ENCODE measurements around the gene PCGF2.
"Not testable (repeated sequence)": the region's sequence is repeated elsewhere in the genome, so short reads cannot be mapped to it uniquely, and the experiment has no call there.

The PCGF2 gene

DNA sequence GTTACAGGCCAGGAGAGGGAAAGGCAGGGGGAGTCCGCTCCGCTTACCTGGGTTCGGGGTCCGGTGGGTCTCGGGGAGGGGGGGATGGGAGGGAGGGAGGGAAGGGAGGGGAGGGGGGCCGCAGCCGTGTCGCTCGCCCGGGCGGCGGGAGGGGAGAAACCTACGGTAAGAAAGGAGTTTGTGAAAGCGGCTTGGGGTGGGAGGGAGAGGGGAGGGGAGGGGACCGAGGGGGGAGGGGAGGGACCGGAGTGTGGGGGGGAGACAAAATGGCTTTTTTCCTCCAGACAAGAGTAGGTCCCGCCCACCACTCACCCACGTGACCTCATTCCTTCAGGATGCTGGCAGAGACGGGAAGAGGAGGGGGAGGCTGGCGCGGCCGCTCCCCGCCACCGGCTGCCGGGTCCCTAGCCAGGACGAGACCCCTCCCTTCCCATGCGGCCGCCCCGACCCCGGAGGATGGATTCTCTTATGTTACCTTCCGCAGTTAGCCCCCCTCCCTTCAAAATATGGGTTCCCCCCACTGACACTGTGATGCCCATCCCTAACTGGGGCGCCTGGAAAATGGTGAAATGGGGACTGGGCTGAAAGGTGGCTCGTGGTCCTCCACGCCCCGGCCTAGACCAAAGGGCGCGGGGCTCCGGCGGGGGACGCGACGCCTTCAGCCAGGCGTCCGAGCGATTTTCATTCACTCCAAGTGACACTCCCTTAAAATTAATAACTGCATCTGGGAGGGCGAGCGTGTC, at the start of gene PCGF2:
PCGF2 (minus strand) TSS at position 188 of the 743 bp plus-strand sequence. CDS start 7,934 bp downstream, outside the sequence.
- peak; percentile 96 for DNase-seq

- no peak for DNase-seq
Observed at GRCh38 chr17:38797828-38798227, 49.7 kb upstream of the PCGF2 start.

DNA sequence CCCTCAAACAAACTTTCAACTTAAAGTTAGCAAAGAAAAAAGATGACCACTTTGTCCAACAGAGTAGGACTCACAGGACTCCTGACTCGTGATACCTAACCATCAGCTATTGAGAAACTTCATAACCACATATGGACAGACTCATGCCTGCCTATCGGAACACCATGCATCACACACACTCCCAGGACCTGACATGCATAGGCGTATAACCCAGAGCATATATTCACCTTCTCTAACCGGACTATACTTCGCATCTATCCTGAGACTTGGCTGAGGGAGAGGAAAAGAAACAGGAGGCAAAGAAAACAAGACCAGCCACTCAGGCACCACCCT, 49.0 kb upstream of the PCGF2 start:
- DNase-seq, result no peak

GRCh38 chr17:38796451-38797157, 48.5 kb upstream of the PCGF2 start:
- no peak for DNase-seq

DNA sequence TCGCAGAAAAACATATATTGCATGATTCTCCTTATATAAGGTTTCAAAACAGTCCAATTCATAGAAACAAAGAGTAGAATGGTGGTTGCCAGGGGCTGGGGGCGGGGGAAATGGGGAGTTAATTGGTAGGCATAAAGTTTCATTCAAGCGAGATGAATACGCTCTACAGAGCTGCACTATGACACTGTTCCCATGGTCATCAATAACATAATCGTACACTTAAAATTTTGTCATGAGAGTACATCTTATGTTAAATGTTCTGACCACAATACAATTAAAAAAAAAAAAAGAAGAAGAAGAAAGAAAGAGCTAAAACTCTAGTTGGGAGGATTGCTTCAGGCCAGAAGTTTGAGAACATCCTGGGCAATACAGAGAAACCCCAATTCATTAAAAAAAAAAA, 46.1 kb upstream of the PCGF2 start:
- DNase-seq, result no peak

DNA sequence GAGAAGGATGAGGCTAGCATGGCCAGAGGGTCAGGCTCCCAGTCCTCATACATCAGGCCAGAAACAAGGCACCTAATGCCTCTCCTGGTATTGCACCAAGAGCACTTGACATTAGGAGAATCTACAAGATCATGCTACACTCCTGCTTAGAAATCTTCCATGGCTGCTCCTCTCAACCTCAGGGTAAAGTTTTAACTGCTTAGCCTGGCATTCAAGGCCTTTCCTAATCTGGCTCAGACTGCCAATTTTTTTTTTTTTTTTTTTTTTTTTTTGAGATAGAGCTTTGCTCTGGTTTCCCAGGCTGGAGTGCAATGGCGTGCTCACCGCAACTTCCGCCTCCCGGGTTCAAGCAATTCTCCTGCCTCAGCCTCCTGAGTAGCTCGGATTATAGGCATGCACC, 43.0 kb upstream of the PCGF2 start:
- no peak for DNase-seq

- not testable (repeated sequence) for DNase-seq
Observed at GRCh38 chr17:38790148-38790707, 42.1 kb upstream of the PCGF2 start.

GRCh38 chr17:38789185-38789584, 41.0 kb upstream of the PCGF2 start:
- DNase-seq, result no peak

DNA sequence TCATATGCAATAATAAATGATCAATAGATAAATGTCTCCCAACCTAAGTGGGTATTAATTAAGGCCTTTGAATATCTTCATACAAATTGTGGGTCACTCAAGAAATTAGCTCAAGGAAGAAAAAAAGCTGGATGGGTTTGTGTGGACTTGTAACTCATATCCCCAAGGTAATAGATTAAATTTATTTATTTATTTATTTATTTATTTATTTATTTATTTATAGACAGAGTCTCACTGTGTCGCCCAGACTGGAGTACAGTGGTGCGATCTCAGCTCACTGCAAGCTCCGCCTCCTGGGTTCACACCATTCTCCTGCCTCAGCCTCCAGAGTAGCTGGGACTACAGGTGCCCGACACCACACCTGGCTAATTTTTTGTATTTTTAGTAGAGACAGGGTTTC, 39.9 kb upstream of the PCGF2 start:
- DNase-seq, result not testable (repeated sequence)

DNA sequence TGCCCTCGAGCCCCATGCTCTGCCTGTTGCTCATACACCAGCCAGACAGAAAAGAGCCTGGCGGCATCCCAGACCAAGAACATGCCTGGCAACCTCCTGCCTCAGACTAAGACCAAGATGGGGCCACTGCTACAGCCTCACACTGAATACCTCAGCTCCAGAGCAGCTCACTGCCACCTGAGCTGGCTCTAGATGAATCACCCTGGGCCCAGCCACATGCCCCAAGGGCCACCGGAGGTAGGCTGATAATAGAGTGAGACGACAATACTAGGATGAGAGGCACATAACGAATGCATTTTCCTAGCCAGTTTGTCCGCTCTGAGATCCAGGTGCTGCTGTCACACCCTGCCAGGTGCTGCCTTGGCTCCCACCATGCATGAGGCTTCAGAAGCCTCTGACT, 38.2 kb upstream of the PCGF2 start:
- DNase-seq, result no peak

- no peak for DNase-seq
Observed at GRCh38 chr17:38783227-38783626, 35.1 kb upstream of the PCGF2 start.

DNA sequence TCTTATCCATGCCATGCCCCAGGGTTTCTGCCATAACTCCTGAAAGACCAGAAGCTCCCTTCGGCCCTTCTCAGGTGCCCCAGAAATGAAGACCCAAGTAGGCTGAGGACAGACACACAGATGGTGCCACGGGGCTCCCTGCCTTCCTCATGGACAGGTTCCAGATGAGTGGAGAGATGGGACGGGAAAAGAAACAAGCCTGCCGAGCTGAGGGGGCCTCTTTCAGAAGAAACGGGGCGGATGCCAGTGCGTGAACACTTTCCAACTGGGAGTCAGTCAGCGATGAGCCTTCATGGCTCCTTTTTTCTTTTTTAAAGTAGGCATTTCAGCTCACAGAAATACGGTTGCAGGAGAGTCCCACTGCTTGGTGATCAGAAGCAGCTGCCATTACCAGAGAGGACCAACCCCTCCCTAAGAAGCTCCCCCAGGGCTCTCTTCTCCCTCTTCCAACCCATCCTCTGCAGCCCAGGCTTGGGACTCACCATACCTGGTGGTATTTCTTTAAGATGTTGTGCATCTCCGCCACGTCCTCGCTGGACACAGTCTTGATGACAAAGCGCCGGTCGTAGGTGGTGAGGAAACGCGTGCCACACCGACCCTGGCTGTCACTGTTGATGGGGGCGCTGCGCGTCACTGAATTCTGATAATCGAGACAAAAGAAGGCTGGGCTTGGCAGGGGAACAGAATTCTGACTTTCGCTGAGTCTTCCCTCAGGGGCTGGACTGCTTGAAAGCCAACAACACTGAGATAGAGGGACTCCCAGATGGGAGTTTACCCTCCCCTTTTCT, 32.0 kb upstream of the PCGF2 start:
- no peak for DNase-seq

DNA sequence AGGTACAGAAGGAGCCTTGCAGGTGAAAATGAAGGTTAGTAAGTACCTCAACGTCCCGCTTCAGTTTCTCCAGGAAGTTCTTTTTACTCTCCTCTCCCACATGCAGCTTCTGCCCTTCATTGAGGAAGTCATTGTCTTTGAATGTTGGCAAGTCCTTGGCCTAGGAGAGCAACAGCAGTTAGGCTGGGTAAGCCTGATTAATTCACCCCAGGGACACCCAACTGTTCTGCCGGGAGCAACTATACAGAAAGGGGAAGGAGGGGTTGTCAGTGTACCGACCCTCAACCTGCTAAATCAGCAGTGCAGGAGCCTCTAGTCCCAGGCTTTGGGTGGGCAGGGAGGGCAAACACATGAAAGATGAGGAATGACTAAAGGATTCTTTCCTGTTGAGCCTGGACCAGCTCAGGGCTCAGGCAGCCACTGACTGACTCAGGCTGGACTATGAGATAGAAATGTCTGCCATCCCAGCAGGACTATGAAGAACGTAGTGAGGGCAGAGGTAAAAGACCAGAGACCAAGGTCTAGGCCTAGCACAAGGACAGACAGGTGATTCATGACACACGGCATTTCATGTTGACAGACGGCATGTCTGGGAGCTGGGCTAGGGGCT, 29.6 kb upstream of the PCGF2 start:
- no peak for DNase-seq

DNA sequence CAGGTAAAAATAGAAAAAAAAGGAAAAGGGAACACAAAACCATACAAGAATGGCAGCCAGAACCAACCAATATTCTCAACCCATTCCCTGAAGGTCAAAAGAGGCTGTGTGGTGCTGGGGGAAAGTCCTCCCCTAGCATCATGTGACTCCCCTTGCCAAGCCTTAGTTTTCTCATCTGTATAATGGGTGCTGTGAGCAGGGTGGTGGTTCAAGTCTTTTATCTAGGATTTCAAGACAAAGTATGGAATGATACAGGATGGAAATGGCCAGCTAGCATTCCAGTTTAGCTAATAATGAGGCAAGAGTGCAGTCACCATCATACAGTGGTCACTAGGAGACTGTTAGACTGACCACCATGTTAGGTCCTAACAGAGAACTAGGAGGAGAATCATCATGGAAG, 25.1 kb upstream of the PCGF2 start:
- no peak for DNase-seq

- no peak for DNase-seq
Observed at GRCh38 chr17:38768417-38768816, 20.3 kb upstream of the PCGF2 start.

DNA sequence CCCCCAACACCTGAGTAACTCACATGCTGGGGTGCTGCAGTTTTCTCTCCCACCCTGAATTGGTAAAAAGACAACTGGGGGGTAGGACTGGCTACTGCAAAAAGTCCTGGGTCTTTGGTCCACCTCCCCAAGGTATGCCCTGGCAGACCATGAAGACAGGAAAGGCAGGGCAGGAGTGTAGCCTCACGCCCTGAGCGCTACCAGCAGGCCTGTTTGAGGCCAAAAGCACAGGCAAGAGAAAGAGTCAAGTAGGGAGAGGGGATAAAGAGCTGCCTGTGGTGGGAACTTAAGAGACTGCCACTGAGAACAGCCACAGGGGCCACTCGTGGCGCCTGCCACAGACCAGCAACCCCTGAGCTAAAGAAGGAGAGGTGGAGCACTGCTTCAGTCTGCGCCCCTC, 18.2 kb upstream of the PCGF2 start:
- no peak for DNase-seq

DNA sequence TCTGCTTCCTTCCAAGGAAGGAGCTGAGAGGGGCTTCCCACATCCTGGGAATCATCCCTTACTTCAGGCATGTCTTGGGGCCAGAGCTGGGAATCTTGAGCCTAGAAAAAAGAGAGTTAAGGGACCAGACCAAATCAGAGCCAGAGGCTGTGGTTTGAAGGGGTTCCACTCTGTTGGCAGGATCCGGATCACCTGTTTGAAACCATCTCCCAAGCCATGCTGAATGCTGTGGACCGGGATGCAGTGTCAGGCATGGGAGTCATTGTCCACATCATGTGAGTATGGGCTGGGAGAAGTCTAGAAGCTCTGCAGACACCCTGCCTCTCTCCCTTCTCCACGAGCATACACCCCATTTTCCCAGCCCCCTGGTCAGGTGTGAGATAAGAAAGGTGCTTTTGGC, 14.1 kb upstream of the PCGF2 start:
- DNase-seq, result no peak

- DNase-seq, result peak; percentile 35
Observed at GRCh38 chr17:38761612-38762011, 13.5 kb upstream of the PCGF2 start.

GRCh38 chr17:38753071-38753506, 5.0 kb upstream of the PCGF2 start:
- DNase-seq, result no peak

- DNase-seq, result peak; percentile 99
Observed at GRCh38 chr17:38752308-38753070, 4.4 kb upstream of the PCGF2 start, which contains the start of gene PSMB3. TSS of gene PSMB3 (plus strand) at chr17:38752741. CDS start at chr17:38752827, 86 bp downstream.

DNA sequence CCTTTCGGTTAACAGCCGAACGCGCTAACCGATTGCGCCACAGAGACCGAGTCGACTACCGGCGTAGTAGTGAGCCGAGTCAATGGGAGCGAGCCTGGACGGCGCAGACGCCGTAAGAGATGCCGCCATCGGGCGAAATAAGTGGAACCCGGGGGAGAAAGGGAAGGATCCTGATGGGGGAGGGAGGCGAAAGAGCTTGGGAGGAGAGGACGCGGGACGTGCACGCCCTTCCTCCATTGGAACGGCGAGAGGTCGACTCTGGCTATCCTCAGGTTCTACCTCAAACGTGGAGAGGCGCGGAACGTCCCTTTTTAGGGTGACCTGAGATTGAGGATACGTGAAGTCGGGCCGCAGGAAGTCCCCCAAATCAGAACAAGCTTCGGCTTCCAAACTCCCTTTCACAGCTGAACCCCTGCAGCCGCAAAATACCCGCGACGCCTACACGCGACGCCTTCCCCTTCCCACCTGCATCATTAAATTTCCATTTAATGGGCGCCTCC, 3.7 kb upstream of the PCGF2 start:
- peak; percentile 89 for DNase-seq
